NCI-H2029 (cell line): Measurements from ENCODE around the gene TMEM44.

ENCODE experiments used
- DNase-seq: peaks from one replicate; lab custom pipeline; 2025; lab: John Stamatoyannopoulos, UW

The TMEM44 gene

DNA sequence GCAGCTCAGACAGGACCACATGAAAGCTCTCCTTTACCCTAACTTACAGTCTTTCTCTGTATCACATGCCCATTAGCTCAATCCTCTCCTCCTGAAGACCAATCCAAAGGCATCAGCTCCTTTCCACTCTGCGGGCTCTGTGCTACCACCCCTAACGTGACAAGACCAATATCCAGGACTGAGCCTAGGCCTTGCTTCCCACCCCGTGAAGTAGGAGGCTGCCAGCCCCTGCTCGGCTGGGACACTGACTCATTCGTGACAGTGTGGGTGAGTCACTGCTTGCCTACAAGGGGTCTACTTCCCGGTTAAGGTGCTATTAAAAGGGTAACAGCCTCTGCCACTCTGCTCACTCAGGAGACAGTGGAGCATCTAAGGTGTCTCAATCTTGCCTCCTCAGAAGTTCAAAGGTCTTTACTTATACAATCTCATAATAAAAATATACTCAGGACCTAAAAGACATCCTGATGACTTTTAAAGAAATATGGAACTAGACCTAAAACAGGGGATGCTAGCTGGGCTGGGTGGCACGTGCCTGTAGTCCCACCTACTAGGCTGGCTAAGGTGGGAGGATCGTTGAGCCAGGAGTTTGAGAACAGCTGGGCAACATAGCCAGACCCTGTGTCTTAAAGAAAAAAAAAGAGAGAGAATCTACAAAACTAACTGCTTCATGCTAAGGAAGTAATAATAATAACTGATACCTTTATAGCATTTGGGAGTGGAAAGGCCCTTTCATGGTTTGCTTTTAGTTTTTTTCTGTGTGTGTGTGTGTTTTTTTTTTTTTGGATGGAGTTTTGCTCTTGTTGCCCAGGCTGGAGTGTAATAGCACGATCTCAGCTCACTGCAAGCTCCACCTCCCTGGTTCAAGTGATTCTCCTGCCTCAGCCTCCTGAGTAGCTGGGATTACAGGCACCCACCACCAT lies 55.0 kb downstream of the TMEM44 start:
- no peak for DNase-seq

DNA sequence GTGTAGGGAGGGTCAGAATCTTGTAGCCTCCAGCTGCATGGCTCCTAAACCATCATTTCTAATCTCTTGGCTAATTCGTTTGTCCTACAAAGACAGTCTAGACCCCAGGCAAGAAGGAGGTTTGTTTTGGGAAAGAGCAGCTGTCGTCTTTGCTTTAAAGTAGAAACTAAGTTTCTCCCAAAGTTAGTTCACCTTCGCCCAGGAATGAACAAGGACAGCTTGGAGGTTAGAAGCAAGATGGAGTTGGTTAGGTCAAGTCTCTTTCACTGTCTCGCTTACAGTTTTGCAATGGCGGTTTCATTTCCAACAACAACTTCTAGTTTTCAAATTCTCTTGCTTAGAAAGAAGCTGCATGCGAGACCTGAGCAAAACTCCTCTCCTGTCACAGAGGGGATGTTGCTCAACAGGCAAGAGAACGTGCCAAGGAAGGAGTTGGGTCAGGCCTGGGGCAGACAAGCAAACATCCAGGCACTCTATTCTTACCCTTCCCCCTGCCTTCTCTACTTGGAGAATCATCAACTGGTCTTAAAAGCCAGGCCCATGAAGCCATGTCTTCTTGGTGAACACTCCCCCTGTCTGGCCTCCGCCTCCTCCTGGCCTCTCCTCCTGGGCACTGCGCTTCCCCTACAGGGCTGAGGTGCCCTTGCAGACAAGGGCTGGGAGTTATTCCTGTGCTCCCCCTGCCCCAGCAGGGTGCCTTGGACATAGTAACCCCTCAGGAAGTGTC lies 57.6 kb downstream of the TMEM44 start:
- no peak for DNase-seq

DNA sequence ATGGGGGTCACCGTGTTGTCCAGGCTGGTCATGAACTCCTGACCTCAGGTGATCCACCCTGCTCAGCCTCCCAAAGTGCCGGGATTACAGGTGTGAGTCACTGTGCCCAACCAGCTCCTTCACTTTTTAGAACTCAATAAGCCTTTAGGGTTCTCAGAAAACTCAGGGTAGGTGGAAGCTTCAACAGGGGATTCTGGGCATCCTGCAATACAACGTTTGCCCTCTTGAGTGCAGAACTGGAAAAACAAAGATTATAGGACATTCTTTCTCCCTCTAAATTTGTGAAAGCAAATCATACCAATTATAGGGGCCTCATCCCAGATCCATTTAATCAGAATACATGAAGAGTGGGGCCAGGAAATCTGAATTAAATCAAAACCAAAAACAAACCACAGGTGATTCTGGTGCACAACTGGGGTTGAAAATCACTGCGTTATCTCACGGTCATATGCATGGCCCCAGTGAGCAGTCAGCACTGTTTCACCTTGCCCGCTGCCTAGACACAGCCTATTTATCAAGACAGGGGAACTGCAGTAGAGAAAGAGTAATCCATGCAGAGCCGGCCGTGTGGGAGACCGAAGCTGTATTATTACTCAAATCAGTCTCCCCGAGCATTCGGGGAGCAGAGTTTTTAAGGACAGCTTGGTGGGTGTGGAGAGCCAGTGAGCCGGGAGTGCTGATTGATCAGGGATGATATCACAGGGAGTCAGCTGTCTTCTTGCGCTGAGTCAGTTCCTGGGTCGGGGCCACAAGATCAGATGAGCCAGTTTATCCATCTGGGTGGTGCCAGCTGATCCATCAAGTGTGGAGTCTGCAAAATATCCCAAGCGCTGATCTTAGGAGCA lies 58.4 kb downstream of the TMEM44 start:
- DNase-seq, result no peak

DNA sequence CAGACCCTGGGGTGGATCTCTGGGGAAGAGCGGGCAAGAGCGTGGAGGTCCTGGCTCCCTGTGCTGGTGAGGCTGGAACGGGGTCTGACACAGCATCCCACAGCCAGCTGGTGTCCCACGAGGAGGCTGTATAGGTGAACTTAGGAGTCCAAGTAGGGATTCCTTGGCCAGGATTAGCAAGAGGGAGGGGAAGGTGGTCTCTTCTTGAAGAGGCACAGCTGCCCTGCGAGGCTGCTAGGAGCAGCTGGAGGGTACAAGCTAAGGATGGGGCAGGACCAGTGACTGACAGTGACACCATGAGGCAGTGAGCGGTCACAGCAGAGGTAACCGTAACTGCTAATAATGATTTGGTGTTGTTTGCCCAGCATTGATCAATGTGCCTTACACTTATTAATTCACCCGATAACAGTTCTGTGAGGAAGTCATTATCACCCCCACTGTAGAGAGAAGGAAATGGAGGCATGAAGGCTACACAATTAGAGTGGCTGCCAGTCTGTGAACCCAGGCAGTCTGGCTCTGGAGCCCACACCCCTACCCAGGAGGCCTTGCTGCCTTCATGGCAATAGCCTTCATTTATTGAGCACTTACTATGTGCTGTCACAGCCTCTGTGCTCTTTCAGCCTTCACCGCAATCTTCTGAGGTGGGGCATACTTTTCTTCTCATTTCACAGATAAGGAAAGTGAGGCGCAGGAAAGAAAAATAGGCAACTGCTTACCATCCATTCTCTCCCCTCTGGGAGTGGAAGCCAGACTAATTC lies 59.4 kb downstream of the TMEM44 start:
- DNase-seq, result peak; percentile 40

DNA sequence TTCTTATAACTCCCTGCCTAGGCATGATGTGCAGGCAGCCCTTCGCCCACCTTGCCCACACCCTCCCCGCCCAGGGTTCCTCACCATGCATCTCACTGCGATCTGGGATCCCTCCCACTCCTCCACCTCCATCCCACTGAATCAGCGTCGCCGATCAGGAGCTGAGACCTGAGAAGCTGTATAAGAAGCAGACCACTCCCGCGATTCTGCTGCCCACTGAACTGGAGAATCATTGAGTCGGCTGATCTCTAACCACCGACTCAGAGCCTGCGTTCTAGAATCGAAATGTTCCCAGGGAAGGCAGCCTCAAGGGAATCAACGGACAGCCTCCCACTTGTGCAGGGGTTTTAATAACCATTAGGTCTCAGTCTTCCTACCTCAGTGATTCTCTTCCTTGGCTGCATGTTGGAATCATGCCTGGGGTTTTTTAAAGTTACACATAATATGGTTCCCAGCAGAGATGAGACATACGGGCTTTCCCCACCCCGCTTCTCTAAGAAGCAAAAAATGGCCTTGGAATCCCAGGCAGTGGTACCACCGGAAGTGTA lies 60.2 kb downstream of the TMEM44 start:
- no peak for DNase-seq

DNA sequence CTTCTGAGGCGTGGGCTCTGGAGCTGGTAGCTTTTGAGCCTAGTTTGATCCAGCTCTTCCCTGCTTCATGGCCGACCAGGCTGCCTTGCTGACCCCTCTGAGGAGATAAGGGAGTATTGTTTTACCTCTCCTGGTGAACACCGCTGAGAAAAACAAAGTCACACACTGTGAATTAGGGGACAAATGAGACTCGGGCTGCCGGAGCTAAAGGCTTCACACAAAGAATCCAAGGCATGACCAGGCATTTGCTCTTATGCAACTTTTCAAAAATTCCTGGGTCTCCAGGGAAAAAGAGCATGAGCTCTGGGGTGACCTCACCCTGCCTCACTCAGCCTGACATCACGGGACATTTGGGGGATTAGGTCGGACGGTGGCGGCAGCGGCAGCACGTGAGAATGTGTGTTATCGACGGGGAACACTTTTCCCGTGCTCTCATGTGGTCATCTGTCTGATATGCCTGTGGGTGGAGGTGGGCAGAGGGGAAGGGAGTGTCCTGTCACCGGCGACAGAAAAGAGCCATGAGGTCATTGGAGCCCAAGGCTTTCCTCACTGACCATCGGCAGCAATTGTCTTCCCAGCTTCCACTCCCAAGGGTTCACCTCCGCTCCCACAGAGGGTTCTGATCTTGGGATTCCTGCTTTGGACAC lies 61.0 kb downstream of the TMEM44 start:
- no peak for DNase-seq

DNA sequence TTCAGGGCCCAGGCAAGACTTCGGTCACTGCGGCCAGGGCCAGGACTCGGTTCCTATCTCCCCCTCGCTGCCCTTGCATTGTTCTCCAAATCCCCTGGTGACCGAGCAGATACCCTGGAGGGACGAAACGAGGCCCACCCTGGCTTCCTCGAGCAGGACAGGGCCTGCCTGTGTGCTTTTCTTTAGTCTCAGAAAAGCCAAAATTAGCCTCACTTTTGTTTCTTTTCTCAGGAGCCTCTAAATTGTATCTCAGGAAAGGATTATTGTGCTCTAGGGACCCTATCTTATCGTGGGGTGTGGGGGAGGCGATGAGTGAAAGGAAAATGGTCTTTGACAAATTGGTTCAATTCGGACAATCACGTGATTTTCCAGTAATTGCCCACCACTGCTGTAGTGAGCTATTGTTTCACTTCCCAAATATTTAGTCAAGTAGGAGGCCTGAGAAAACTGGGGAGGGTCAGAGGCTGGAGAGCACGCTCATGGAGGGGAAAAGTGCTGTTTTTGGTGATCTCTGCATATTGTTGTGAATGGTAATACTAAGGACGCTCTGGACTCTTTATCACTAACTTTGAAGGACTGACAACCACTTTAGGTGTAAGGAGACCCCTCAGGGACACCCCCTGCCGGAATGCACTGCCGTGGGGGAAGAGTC lies 61.6 kb downstream of the TMEM44 start:
- DNase-seq, result no peak

DNA sequence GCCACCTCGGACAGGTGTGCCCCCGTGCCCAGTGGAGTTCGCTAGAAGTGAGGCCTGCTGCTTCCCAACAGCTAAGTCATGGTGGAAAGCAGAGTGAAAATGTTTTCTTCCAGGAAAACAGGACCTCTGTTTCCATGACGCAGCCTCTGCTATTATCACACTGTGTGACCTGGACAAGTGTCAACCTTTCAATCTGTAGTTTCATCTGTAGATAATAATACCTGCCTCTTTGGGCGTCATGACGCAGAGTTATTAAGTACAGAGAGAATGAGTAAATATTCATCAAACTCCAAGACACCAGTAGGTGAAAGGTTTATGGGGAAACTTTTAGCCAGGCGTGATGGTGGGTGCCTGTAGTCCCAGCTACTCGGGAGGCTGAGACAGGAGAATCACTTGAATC lies 62.3 kb downstream of the TMEM44 start:
- no peak for DNase-seq

DNA sequence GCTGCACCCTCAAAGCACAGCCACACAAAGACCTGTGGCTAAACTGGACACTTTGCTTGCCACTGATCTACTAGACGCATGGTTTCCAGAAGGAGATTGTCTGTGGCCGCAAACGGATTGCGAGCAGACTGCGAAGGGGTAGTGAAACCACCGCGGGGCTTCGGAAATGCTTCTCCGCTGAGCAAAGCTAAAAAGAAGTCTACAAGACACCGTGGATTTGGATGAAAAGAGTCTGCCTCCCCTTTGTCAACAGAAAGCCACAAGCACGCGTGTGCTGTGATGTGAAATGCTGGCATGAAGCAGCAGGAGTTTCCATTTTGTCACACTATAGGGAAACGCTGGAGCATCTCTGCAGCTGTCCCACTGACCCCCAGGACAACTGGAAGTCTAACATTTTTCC lies 63.0 kb downstream of the TMEM44 start:
- no peak for DNase-seq

DNA sequence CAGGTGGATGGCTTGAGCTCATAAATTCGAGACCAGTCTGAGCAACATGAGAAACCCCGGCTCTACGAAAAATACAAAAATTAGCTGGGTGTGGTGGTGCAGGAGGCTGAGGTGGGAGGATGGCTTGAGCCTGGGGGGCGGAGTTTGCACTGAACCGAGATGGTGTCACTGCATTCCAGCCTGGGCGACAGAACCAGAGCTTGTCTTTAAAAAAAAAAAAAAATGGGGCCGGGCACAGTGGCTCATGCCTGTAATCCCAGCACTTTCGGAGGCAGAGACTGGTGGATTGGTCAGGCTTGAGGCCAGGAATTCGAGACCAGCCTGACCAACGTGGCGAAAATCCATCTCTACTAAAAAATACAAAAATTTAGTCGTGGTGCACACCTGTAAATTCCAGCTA lies 64.0 kb downstream of the TMEM44 start:
- no peak for DNase-seq

DNA sequence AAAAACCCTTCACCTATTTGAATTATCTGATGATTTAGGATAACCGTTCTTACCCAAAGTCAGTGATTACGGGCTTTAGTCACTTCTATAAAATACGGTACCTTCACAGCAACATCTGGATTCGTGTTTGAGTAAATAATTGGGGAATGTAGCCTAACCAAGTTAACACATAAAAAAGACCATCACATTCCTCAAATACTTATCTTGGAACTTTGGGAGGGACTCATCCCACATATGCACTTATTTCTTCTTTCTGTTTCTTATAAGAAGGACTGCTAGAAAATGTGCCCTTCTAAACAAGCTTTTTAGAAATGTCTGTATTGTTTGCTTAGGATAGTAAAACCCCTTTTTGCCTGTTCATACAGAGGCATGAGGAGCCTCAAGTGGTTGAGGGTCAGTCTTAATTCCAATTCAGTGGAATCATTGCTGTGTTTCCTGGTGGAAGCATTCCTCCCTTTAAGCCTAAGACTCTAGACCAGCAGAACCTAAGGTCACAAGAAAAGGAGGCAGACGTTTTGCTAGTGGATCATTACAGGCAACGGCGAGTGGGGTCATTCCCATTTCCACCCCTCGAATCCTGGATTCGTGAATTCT lies 67.5 kb downstream of the TMEM44 start:
- DNase-seq, result no peak

DNA sequence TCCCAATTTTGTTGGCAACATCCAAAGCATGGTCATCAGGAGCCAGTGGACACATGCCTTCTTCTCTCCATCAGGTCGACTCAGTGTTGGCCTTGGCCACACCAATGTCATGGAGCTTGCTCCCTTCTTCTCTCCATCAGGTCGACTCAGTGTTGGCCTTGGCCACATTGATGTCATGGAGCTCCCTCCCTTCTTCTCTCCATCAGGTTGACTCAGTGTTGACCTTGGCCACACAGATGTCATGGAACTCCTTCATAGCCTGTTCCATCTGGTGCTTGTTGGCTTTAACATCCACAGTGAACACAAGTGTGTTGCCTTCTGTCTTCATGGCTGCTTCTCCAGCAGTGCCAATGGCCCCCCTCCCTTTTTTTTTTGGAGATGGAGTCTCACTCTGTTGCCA lies 70.2 kb downstream of the TMEM44 start:
- no peak for DNase-seq

DNA sequence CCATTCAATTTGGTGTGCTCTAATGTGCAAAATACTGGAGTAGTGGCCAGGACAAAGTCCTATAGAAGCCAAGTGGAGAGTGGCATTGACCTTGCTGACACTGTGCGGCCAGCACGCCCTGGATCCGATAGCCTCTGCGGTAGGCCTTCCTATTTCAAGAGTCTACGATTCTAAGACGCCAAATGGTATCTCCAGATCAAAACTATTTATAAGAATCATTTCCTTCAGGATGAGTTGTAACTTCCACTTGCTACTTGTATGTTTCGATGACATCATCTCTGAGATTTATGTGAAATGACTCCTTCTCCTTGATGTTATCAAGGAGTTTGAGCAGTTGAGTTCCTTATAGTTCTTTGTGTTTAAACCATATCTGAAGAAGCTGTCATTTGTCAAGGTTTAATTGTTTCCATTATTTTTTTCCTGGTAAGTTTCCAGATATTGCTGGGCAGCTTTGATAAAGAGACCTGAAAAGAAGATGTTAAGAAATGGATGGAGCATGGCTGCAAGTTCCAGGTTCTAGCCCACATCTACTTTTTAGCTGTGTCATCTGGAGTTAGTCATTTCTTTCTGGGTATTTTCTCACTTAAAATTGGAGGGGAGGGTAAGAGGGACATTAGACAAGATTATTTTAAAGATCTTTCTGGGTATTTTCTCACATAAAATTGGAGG lies 71.8 kb downstream of the TMEM44 start:
- no peak for DNase-seq

DNA sequence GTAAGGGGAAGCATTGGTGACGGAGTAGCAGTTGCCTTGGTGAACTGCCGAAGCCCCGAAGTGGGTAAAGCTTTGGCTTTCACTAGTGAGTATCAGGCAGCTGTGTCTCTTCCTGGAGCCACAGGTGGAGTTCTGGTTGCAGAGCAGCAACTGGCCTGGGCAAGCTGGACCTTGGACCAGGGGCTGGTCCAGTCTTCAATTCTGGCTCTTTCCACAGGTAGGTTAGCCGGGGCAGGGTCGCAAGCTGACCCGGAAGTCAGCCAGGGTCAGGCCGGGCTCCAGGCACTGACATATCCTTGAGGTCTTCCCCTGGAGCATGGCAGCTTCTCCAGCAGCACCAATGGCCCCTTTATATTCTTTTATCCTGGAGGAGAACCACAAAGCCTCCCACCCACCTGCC lies 73.2 kb downstream of the TMEM44 start:
- DNase-seq, result no peak

DNA sequence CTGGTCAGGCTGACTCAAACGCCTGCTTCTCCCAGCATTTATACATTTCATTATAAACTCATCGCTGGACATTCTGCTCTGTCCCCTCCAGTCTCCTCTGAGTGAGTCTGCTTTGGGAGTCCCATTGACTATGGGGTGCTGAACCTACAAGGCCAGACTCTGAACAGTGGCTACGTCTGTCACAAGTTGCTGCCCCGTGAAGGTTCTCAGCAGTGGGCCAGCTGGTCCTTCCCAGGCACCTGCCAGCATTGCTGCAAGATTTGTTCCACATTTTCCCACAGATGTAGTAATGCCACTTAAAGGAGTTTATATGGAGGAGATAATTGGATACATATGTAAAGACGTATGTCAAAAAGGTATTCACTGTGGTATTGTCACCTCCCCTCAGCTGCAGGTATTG lies 73.7 kb downstream of the TMEM44 start:
- no peak for DNase-seq

DNA sequence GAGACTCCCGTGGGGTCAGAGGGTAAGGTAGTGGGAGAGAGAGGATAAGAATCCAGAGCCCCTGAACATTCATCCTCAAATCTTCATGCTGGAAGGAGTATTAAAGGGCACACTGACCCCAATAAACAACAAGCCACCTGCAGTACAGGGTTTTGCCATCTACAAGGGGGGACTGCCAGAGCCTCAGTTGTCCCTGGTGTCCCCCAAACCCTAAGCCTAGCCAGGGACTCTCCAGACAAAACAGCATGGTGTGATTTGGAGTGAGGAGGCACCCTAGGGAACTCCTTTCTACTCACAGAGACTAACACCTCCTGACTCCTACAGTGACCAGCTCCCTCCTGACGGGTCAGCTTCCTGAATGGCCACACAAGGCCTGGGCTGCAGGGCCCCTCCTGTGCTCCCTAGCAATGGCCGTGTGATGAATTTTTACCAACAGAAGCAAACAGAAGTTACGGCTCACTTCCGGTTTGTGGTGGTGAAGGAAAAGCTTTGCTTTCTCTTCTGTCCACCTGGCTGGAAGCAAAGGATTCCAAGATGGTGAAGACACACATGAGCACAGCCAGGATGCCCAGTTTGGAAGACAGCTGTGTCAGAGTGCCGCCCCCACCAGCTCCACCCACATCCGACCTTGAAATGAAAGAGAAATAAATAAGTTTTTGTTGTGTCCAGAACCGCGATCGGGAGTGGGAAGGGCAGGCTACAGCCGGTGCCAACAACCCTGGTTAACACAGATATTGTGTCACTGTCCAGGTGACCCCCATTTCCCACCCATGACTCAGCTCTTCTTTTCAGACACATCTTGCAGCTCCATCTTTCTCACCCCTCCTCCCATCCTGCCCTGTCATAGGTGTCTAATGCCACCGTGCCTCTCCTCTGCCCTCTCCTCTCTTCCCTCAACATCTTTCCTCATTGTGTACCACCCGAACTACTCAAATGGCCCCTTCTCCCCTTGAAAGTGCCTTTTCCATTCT lies 76.8 kb downstream of the TMEM44 start:
- DNase-seq, result no peak

DNA sequence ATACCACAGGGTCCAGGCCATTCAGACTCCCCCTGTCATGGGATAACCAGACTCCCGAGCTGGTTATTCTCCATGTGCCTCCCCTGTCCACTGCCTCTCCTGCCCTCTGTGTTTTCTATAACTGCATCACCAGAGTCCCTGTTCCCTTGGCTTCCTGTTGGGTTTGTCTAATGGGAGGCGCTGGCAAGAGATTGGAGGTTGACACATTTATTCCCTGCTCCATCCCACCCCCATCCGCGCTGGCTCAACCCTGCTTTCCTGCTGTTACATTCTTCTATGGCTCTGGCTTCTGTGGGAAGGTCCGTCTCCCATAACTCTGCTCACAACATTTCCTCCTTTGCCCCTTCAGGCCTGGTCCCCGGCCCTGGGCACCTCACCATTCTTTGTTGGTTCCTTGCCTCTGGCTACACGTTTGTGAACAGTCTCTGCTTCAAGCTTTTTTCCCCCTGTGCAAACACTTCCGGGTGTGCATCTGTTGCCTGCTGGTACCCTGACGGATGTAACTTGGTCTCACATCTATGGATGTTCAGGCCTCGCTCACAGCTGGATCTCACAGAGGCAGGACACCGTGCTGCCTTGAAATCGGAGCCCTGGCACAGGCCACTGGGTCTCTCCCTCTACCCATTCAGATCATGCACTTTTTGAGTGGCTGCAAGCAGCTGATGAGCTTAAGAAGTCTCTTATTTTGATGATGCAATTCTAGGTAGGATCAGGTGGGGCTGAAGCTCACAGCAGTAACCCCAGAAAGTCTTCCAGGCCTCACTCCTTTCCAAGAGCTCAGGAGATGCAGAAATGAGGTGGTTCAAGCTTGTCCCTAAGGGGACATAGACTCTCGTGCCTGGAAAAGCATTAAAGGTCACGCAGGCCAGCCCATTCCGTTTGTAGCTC lies 77.8 kb downstream of the TMEM44 start:
- no peak for DNase-seq
